Measurements from ENCODE around the gene MLN. TPM values are rescaled to one million over a fixed set of nuclear protein-coding genes. Genes with fewer than 3 reads are reported as not detected.

Gene MLN
- polyA plus RNA-seq, 1 of the 3 experiments (the other 2 are of a cell fraction) = not detected

DNA sequence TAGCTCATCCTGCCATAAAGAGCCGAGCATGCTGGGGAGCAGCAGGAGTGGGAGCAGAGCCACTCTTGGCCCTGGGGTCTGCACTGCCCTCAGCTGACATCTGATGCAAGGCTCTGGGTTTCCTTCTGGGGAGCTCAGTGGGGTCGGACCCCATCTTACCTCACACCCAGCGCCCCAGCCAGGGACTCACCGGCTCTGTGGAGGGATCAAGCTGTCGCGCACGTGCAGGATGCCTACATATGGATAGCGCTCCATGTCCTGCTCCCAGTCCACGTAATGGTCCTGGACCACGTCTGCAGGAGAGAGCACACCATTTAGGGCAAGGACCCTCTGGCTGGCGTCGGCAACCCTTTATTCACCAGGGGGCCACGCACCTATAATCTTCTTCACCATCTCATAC lies 27.0 kb downstream of the MLN start:
- Histone ChIP-seq H2AFZ (ENCODE audit: low read depth) (no peak overlapping the region), H3K9ac (no peak overlapping the region), H3K4me3 (ENCODE audit: low read depth in 2 of 2, low read length in 1 of 2) (no peak overlapping the region), H3F3A (replicated peaks; ENCODE audit: insufficient read depth) (peaks cover 36% of the 10 kb centered on the region), H3K27me3 (ENCODE audit: insufficient read depth) (no peaks in the 10 kb centered on the region), H3K4me1 (ENCODE audit: control insufficient read depth in 1 of 2, insufficient read depth in 2 of 2, low read depth in 1 of 2, low read length in 1 of 2) (peaks cover 23 to 27% of the 10 kb centered on the region in 2 experiments), H3K27ac (ENCODE audit: low read depth in 2 of 2, low read length in 1 of 2) (no peak overlapping the region), H3K9me2 (no peaks in the 10 kb centered on the region), H3K9me3 (no peaks in the 10 kb centered on the region), H4K20me1 (ENCODE audit: insufficient read depth) (no peaks in the 10 kb centered on the region; the same call in 1 of the 2 replicates), H3K4me2 (no peak overlapping the region), H3K36me3 (replicated peaks in 1 of 2; ENCODE audit: control insufficient read depth in 1 of 2, insufficient read depth in 2 of 2, low read length in 1 of 2) (peaks cover 67 to 79% of the 10 kb centered on the region in 2 experiments), H3K79me2 (ENCODE audit: insufficient read depth) (peaks cover 7% of the 10 kb centered on the region; the same call in 1 of the 2 replicates)
- TF ChIP-seq ELF1 (IDR thresholded peaks at IDR 0.05) (no peak), RXRA (IDR thresholded peaks at IDR 0.05; ENCODE audit: borderline replicate concordance, low read depth) (no peak)
- TF ChIP-seq, protein P1, sequence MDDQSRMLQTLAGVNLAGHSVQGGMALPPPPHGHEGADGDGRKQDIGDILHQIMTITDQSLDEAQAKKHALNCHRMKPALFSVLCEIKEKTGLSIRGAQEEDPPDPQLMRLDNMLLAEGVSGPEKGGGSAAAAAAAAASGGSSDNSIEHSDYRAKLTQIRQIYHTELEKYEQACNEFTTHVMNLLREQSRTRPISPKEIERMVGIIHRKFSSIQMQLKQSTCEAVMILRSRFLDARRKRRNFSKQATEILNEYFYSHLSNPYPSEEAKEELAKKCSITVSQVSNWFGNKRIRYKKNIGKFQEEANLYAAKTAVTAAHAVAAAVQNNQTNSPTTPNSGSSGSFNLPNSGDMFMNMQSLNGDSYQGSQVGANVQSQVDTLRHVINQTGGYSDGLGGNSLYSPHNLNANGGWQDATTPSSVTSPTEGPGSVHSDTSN (IDR thresholded peaks at IDR 0.05) = no peak
- TF ChIP-seq, protein P2, sequence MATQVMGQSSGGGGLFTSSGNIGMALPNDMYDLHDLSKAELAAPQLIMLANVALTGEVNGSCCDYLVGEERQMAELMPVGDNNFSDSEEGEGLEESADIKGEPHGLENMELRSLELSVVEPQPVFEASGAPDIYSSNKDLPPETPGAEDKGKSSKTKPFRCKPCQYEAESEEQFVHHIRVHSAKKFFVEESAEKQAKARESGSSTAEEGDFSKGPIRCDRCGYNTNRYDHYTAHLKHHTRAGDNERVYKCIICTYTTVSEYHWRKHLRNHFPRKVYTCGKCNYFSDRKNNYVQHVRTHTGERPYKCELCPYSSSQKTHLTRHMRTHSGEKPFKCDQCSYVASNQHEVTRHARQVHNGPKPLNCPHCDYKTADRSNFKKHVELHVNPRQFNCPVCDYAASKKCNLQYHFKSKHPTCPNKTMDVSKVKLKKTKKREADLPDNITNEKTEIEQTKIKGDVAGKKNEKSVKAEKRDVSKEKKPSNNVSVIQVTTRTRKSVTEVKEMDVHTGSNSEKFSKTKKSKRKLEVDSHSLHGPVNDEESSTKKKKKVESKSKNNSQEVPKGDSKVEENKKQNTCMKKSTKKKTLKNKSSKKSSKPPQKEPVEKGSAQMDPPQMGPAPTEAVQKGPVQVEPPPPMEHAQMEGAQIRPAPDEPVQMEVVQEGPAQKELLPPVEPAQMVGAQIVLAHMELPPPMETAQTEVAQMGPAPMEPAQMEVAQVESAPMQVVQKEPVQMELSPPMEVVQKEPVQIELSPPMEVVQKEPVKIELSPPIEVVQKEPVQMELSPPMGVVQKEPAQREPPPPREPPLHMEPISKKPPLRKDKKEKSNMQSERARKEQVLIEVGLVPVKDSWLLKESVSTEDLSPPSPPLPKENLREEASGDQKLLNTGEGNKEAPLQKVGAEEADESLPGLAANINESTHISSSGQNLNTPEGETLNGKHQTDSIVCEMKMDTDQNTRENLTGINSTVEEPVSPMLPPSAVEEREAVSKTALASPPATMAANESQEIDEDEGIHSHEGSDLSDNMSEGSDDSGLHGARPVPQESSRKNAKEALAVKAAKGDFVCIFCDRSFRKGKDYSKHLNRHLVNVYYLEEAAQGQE (IDR thresholded peaks at IDR 0.05; ENCODE audit: low read depth, low read length) = no peak
- ChIA-PET POLR2A (interaction anchor here (0.9 to 1.1 kb wide), 2 partner anchors 12 to 67 kb away, joined by 3 to 4 read pairs; partner anchors contain the start of gene LEMD2), CTCF (interaction anchor here (0.7 to 5.7 kb wide), 6 partner anchors 8 to 378 kb away, joined by 3 to 63 read pairs (median 4); no protein-coding TSS in a partner anchor)
- 100% methylated on average over 4 of the region's 13 CpGs for WGBS (ENCODE audit: low lambda C conversion rate)
- no peak for DNase-seq

DNA sequence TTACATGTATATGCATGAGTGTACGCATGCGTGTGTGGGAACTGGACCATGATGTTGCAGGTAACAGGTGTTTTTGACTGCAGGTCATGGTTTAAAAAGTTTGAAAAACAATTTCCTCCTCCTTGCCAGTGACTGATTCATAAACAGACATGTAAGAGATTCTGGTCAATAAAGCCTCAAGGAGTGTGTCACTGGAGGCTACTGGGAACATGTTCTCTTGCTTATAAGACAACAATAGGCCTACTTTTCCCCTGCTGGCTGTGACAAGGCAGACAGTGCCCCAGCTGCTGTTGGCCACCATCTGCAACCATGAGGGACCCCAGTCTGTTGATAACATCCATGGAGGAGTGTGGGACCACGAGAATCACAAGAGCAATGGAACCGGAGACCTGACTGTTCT lies 27.6 kb downstream of the MLN start:
- no peaks in the 10 kb centered on the region for H3K9me2 ChIP-seq
- no peak for DNase-seq
- H3K4me2 ChIP-seq = no peak overlapping the region
- H3K36me3 ChIP-seq (replicated peaks in 1 of 2; ENCODE audit: control insufficient read depth in 1 of 2, insufficient read depth in 2 of 2, low read length in 1 of 2) = peaks cover 67 to 79% of the 10 kb centered on the region in 2 experiments
- ChIA-PET CTCF (interaction anchor here (0.7 to 4.4 kb wide), 7 partner anchors 9 to 379 kb away, joined by 3 to 28 read pairs (median 3); no protein-coding TSS in a partner anchor), POLR2A (interaction anchor here (0.9 to 1.1 kb wide), 2 partner anchors 13 to 67 kb away, joined by 3 to 4 read pairs; partner anchors contain the start of gene LEMD2)
- H3K27me3 ChIP-seq (ENCODE audit: insufficient read depth) = no peaks in the 10 kb centered on the region
- peaks cover 19 to 28% of the 10 kb centered on the region in 2 experiments for H3K4me1 ChIP-seq (ENCODE audit: control insufficient read depth in 1 of 2, insufficient read depth in 2 of 2, low read depth in 1 of 2, low read length in 1 of 2)
- no peaks in the 10 kb centered on the region for H3K9me3 ChIP-seq
- H4K20me1 ChIP-seq (ENCODE audit: insufficient read depth) = no peaks in the 10 kb centered on the region; the same call in 1 of the 2 replicates
- WGBS (ENCODE audit: low lambda C conversion rate) = 80% methylated on average over 3 of the region's 4 CpGs
- H3K27ac ChIP-seq (ENCODE audit: low read depth in 2 of 2, low read length in 1 of 2) = no peak overlapping the region
- no peak overlapping the region for H2AFZ ChIP-seq (ENCODE audit: low read depth)
- H3F3A ChIP-seq (replicated peaks; ENCODE audit: insufficient read depth) = peaks cover 36% of the 10 kb centered on the region
- H3K79me2 ChIP-seq (ENCODE audit: insufficient read depth) = peaks cover 7% of the 10 kb centered on the region; the same call in 1 of the 2 replicates
- TF ChIP-seq, protein P3, sequence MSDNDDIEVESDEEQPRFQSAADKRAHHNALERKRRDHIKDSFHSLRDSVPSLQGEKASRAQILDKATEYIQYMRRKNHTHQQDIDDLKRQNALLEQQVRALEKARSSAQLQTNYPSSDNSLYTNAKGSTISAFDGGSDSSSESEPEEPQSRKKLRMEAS (IDR thresholded peaks at IDR 0.05; ENCODE audit: low read depth) = no peak
- no peak for TF ChIP-seq NFIC (IDR thresholded peaks at IDR 0.05; ENCODE audit: borderline replicate concordance)
- TF ChIP-seq TAF1 (IDR thresholded peaks at IDR 0.05; ENCODE audit: borderline replicate concordance, low read depth, low read length) = no peak
- TF ChIP-seq SMC3 (IDR thresholded peaks at IDR 0.05; ENCODE audit: low read depth, low read length) = no peak
- TF ChIP-seq GABPA (IDR thresholded peaks at IDR 0.05; ENCODE audit: low read depth) = no peak
- no peak for TF ChIP-seq RCOR1 (IDR thresholded peaks at IDR 0.05; ENCODE audit: low read length)
- TF ChIP-seq, protein P4, sequence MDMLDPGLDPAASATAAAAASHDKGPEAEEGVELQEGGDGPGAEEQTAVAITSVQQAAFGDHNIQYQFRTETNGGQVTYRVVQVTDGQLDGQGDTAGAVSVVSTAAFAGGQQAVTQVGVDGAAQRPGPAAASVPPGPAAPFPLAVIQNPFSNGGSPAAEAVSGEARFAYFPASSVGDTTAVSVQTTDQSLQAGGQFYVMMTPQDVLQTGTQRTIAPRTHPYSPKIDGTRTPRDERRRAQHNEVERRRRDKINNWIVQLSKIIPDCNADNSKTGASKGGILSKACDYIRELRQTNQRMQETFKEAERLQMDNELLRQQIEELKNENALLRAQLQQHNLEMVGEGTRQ (IDR thresholded peaks at IDR 0.05; ENCODE audit: borderline replicate concordance, low read depth, low read length) = no peak
- TF ChIP-seq FOXM1 (IDR thresholded peaks at IDR 0.05; ENCODE audit: low read depth) = no peak
- TF ChIP-seq POLR2AphosphoS5 (IDR thresholded peaks at IDR 0.05; ENCODE audit: low read depth, low read length) = no peak
- no peak for TF ChIP-seq GATA2 (CRISPR knock-in tag; IDR thresholded peaks at IDR 0.05)
- TF ChIP-seq, protein P5, sequence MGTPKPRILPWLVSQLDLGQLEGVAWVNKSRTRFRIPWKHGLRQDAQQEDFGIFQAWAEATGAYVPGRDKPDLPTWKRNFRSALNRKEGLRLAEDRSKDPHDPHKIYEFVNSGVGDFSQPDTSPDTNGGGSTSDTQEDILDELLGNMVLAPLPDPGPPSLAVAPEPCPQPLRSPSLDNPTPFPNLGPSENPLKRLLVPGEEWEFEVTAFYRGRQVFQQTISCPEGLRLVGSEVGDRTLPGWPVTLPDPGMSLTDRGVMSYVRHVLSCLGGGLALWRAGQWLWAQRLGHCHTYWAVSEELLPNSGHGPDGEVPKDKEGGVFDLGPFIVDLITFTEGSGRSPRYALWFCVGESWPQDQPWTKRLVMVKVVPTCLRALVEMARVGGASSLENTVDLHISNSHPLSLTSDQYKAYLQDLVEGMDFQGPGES (IDR thresholded peaks at IDR 0.05; ENCODE audit: low read depth, low read length) = no peak
- TF ChIP-seq NRF1 (IDR thresholded peaks at IDR 0.05; ENCODE audit: low read depth, low read length) = no peak
- TF ChIP-seq YY1 (IDR thresholded peaks at IDR 0.05; ENCODE audit: low read depth) = no peak
- TF ChIP-seq CHD2 (IDR thresholded peaks at IDR 0.05; ENCODE audit: low read length, partially characterized antibody) = no peak
- no peak overlapping the region for H3K9ac ChIP-seq
- no peak overlapping the region for H3K4me3 ChIP-seq (ENCODE audit: low read depth in 2 of 2, low read length in 1 of 2)

Measured in SK-N-SH (cell line).